Lower leg skin (tissue), 4 donors: ENCODE results near the gene ULK1. TPM values are rescaled to one million over a fixed set of nuclear protein-coding genes. Genes with fewer than 3 reads are reported as not detected.

ENCODE experiments used
- DNase-seq, 2 donors: peaks; one replicate each; pipeline ENCODE4 v3.0.0-alpha.2; 2019; ENCODE audit warnings: low spot score in 2 of 2
- H3K4me3 ChIP-seq: fragments of 200-600 bp; sonication (generic); 2 replicates; pipeline ENCODE4 v1.5.1; 2017; ENCODE audit warnings: mild to moderate bottlenecking, low read depth; ENCODE audit not compliant: poor library complexity, severe bottlenecking
- POLR2A ChIP-seq, 2 donors: fragments of 450-650 bp; IDR thresholded peaks; one replicate each; pipeline ENCODE4 v1.6.1; 2016 to 2017; ENCODE audit warnings: antibody characterized with exemption in 2 of 2, mild to moderate bottlenecking in 1 of 2, moderate library complexity in 1 of 2
- WGBS, 2 donors: methylation state at CpG; one replicate each; pipeline ENCODE4 v1.1.5; 2018; 5-methylcytosine and 5-hydroxymethylcytosine counted together
- intact Hi-C: fragments of 100-400 bp; cut with DNase I; formaldehyde crosslinking; loops from one replicate; pipeline ENCODE4 v1.15.0; 2023; ENCODE audit warnings: low total_unique reads
- total RNA-seq, 4 donors: library from RNA; depleted of rRNA; stranded (reverse); fragments of >200 nt; gene quantifications; one replicate each; pipeline ENCODE4 v1.1.0, GENCODE V29; 2016
- TF ChIP-seq, protein P1 (sequence below), 3 donors: fragments of 450-650 bp; IDR thresholded peaks; one replicate each; pipeline ENCODE4 v1.5.1; 2016; ENCODE audit warnings: antibody characterized with exemption in 3 of 3, mild to moderate bottlenecking in 3 of 3, moderate library complexity in 2 of 3

ULK1 gene
- total RNA-seq, 4 donors from 2014 or later = 42.8 to 117 (median 46.1) TPM

DNA sequence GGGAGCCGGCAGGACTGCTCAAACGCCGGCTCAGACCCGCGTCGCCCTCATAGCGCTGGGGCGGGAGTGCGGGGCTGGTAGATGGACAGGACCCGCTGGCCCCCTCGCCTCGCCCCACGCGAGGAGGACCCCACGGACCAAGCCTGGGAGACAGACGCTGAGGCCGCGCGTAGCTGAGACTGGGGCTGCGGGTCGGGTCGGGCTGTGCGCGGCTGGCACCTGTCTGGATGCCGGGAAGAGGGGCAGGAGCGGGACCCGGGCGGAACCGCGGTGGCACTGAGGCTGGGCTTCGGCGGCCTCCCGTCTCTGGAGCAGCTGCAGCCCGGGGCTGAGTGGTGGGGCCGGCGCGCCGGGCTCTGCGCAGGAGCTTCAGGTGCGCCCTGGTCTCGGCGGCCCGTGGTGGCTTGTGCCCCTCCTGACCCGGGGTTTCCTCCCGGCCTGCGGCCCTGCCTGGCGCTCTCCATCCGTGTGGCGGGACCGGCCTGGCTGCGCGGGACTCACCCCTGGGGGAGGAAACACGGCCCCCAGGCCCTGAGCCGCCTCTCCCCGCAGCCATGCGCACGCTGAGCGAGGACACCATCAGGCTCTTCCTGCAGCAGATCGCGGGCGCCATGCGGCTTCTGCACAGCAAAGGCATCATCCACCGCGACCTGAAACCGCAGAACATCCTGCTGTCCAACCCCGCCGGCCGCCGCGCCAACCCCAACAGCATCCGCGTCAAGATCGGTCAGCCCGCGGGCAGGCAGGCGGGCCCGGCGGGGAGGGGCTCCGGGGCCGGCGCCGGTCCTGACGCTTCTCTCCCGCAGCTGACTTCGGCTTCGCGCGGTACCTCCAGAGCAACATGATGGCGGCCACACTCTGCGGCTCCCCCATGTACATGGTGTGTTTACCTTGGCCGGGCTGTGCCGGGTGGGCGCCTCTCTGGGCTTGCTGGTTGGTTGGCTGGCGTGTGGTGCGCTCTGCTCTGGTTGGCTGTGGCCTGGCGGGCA lies 14.0 kb downstream of the ULK1 start:
- DNase-seq = no peak
- intact Hi-C loops = no loop called here
- 96% methylated on average over 90 to 95 of the region's 96 CpGs for WGBS, 2 donors
- TF ChIP-seq, protein P1, sequence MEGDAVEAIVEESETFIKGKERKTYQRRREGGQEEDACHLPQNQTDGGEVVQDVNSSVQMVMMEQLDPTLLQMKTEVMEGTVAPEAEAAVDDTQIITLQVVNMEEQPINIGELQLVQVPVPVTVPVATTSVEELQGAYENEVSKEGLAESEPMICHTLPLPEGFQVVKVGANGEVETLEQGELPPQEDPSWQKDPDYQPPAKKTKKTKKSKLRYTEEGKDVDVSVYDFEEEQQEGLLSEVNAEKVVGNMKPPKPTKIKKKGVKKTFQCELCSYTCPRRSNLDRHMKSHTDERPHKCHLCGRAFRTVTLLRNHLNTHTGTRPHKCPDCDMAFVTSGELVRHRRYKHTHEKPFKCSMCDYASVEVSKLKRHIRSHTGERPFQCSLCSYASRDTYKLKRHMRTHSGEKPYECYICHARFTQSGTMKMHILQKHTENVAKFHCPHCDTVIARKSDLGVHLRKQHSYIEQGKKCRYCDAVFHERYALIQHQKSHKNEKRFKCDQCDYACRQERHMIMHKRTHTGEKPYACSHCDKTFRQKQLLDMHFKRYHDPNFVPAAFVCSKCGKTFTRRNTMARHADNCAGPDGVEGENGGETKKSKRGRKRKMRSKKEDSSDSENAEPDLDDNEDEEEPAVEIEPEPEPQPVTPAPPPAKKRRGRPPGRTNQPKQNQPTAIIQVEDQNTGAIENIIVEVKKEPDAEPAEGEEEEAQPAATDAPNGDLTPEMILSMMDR (IDR thresholded peaks at IDR 0.05) = no peak
- TF ChIP-seq POLR2A (IDR thresholded peaks at IDR 0.05) = no peak
- H3K4me3 ChIP-seq = no peak overlapping the region

DNA sequence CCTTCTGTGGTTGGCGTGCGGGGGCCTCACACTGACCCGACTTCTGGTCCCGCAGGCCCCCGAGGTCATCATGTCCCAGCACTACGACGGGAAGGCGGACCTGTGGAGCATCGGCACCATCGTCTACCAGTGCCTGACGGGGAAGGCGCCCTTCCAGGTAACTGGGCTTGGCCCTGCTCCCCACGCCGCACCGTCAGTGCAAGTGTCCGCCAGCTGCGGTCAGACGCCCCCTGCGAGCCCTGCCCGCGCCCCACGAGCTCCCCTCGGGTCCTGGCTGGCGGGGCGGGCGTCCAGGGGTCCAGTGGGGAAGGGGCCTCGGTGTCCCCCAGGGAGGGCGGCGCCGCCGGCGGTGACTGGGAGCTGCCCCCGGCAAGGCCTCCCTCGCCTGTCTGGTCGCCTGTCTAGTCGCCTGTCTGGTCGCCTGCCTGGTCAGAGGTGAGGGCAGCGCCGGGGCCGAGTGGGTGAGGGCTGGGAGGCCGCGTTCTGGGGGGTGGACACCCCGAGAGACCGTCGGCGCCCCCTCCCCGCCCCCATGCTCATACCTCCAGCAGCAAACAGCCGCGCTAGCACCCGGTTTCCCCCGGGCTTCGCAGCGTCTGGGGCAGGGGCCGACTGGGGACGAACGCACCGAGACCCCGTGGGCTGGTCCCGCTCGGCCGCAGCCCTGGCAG lies 14.8 kb downstream of the ULK1 start:
- H3K4me3 ChIP-seq = no peak overlapping the region
- intact Hi-C loops = no loop called here
- no peak for DNase-seq
- 96% methylated on average over 24 to 51 of the region's 61 CpGs for WGBS, 2 donors
- no peak for TF ChIP-seq POLR2A (IDR thresholded peaks at IDR 0.05)
- TF ChIP-seq, protein P1 (IDR thresholded peaks at IDR 0.05) = no peak

DNA sequence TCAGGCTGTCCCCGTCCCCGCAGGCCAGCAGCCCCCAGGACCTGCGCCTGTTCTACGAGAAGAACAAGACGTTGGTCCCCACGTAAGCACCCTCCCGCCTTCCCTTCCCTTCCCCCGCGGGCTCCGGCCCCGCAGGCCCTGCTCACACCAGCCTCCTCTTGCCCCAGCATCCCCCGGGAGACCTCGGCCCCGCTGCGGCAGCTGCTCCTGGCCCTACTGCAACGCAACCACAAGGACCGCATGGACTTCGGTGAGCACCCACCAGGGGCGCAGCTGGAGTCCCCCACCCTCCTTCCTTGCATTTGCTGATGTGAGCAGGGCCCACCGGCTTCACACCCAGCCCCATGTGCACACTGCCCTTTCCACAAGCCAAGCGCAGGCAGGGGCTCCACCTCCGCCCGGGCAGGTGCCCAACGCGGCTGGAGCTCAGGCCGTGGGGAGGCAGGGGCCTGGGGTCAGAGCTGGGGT lies 15.4 kb downstream of the ULK1 start:
- WGBS, 2 donors = 92 to 94% methylated on average over 26 of the region's 26 CpGs
- intact Hi-C loops = no loop called here
- TF ChIP-seq, protein P1 (IDR thresholded peaks at IDR 0.05) = no peak
- no peak for TF ChIP-seq POLR2A (IDR thresholded peaks at IDR 0.05)
- H3K4me3 ChIP-seq = no peak overlapping the region
- DNase-seq = no peak

DNA sequence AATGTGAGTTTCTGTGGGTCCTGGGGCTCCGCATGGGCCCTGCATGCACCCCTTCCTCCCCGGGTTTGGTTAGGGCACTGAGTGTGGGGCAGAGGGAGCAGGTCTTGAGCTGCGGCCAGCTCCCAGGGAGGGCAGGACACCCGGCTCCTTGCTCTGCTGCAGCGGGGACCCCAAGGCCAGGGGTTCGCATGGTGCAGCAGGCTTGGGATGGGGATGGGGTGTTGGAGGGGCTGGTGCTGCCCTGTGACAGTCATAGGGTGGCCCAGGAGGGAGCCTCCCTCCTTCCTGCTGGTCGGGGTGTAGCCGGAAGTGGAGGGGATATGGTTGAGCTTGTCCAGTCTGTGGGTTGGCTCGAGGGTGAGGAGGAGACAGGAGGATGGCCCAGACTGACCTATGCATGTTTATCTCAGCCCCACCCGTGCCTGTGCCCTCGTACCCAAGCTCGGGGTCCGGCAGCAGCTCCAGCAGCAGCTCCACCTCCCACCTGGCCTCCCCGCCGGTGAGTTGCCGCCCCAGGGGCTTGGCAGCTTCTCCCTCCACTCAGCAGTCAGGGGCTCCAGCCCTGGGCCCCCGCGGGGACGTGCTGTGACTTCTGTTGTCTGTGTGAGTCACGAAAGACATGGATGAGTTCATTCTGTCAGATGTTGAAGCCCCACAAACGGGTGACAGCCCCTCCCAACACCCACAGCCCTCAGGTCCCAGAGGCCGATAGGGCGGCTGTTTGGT lies 16.0 kb downstream of the ULK1 start:
- no peak overlapping the region for H3K4me3 ChIP-seq
- TF ChIP-seq, protein P1 (IDR thresholded peaks at IDR 0.05) = no peak
- no peak for TF ChIP-seq POLR2A (IDR thresholded peaks at IDR 0.05)
- intact Hi-C loops = no loop called here
- 71 to 77% methylated on average over 11 to 17 of the region's 23 CpGs for WGBS, 2 donors
- DNase-seq = no peak

DNA sequence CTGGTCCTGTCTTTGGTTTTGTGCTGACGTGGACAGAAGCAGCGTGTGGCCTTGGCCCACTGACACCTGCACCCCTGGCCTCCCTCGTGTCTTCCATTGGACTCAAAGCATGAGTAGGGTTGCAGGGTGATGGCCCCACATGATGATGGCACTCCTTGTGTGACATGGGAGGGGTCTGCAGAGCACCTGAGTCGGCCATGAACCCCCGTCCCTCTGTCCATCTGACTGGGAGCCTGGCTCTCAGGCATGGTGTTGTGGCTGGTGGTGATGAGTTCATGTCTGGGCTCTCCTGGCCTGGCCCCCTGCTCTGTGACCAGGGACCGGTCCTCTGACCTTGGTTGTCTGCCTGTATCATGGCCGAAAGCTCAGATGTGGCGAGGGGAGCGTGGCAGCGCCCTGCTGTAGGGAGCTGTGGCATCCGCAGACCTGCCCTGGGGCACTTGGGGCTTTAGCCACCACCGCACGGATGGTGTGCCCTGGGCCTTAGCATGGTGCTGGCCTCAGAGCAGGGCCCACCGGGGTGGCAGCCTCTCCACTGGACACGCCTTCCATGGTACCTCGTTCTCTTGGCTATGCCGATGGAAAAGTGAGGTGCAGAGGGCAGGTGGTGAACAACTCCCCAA lies 16.7 kb downstream of the ULK1 start:
- no peak overlapping the region for H3K4me3 ChIP-seq
- TF ChIP-seq, protein P1 (IDR thresholded peaks at IDR 0.05) = no peak
- TF ChIP-seq POLR2A (IDR thresholded peaks at IDR 0.05) = no peak
- intact Hi-C loops = no loop called here
- 91 to 94% methylated on average over 15 of the region's 17 CpGs for WGBS, 2 donors
- DNase-seq = no peak
